ENCODE data around the gene CA5A. TPM values are rescaled to one million over a fixed set of nuclear protein-coding genes. Genes with fewer than 3 reads are reported as not detected.

Gene CA5A
- total and polyA plus RNA-seq, 9 of the 15 experiments (the other 6 are each of a cell fraction or from before 2014, with no cell fraction given), result not detected

- H3K27me3 ChIP-seq (ENCODE audit: control insufficient read depth in 2 of 2, insufficient read depth in 2 of 2, low read length in 2 of 2), result no peaks in the 10 kb centered on the region
- H2AFZ ChIP-seq (ENCODE audit: low read depth, low read length), result no peak overlapping the region
- no peak overlapping the region for H3K4me3 ChIP-seq
- peak overlapping the region in 1 of 2 experiments; percentile 62; a peak in 2 of 4 replicates for H3K9ac ChIP-seq (ENCODE audit: insufficient read depth in 1 of 2, low read depth in 2 of 2, low read length in 2 of 2)
- peaks cover 27 to 85% of the 10 kb centered on the region in 2 experiments for H3K4me1 ChIP-seq (replicated peaks in 1 of 2; ENCODE audit: control insufficient read depth in 2 of 2, insufficient read depth in 2 of 2, low read length in 2 of 2)
- H3K79me2 ChIP-seq (ENCODE audit: control insufficient read depth, insufficient read depth, low read length), result peaks cover 98% of the 10 kb centered on the region
- peaks cover 36% of the 10 kb centered on the region for H4K20me1 ChIP-seq (replicated peaks; ENCODE audit: control insufficient read depth, insufficient read depth, low read length)
- ATAC-seq (peak; percentile 28), FAIRE-seq (peak; percentile 80), DNase-seq (ENCODE audit: extremely low read depth in 1 of 4, low spot score in 3 of 4) (peak; percentile 72 to 76 (median 74))
- H3K36me3 ChIP-seq (ENCODE audit: control insufficient read depth, insufficient read depth, low read length), result peaks cover 87% of the 10 kb centered on the region
- in situ Hi-C loops (cut with MboI), result no loop called here
- BruUV-seq (replicated peaks), result no TSS peak
- no peak overlapping the region for H3K4me2 ChIP-seq (ENCODE audit: insufficient read depth, low read length)
- no peaks in the 10 kb centered on the region for H3K9me1 ChIP-seq (ENCODE audit: control insufficient read depth, insufficient read depth, low read length)
- ChIA-PET POLR2A (interaction anchor here (0.5 to 1.9 kb wide), 9 partner anchors 8 to 245 kb away, joined by 3 to 7 read pairs (median 4); partner anchors contain the start of gene SLC7A5), CTCF (ENCODE audit: low intra/inter-chr PET ratio) (interaction anchor here (0.6 to 3.4 kb wide), 4 partner anchors 21 to 71 kb away, joined by 3 to 31 read pairs (median 12); no protein-coding TSS in a partner anchor)
- no peaks in the 10 kb centered on the region for H3K9me3 ChIP-seq (replicated peaks; ENCODE audit: control insufficient read depth, insufficient read depth, low read depth, low read length)
- intact Hi-C loops (cut with micrococcal nuclease), result loop anchor here (2.0 kb wide), 1 partner anchor 20 kb away; no protein-coding TSS in a partner anchor
- 72% methylated on average over 25 of the region's 25 CpGs for WGBS (ENCODE audit: insufficient coverage, low coverage, missing lambda C conversion rate)
- H3K27ac ChIP-seq (ENCODE audit: extremely low read depth, low read depth, low read length), result no peak overlapping the region; the same call in 2 of the 3 replicates
- TF ChIP-seq ZNF143 (CRISPR knock-in tag; IDR thresholded peaks at IDR 0.05), result no peak
- TF ChIP-seq SRF (CRISPR knock-in tag; IDR thresholded peaks at IDR 0.05), result no peak
- TF ChIP-seq KAT2B (IDR thresholded peaks at IDR 0.05; ENCODE audit: low read depth, low read length), result no peak
- TF ChIP-seq CBX3 (IDR thresholded peaks at IDR 0.05; ENCODE audit: borderline replicate concordance in 1 of 2, low read length in 2 of 2), result no peak
- no peak for TF ChIP-seq CHD7 (IDR thresholded peaks at IDR 0.05; ENCODE audit: low read depth, low read length)
- TF ChIP-seq HDAC6 (IDR thresholded peaks at IDR 0.05; ENCODE audit: low read depth, low read length), result no peak
- TF ChIP-seq HMG20B (CRISPR knock-in tag; IDR thresholded peaks at IDR 0.05), result no peak
- TF ChIP-seq ZNF274 (IDR thresholded peaks at IDR 0.05; ENCODE audit: borderline replicate concordance, low read depth, low read length), result no peak
Measured at GRCh38 chr16:87850009-87851006, 86.0 kb downstream of the CA5A start.

Data from K562 (cell line).